Measurements from ENCODE around the gene GUCY2C. TPM values are rescaled to one million over a fixed set of nuclear protein-coding genes. Genes with fewer than 3 reads are reported as not detected.

Gene GUCY2C
- total and polyA plus RNA-seq, 2 experiments from 2014 or later: 0.05 TPM; not detected in 1

DNA sequence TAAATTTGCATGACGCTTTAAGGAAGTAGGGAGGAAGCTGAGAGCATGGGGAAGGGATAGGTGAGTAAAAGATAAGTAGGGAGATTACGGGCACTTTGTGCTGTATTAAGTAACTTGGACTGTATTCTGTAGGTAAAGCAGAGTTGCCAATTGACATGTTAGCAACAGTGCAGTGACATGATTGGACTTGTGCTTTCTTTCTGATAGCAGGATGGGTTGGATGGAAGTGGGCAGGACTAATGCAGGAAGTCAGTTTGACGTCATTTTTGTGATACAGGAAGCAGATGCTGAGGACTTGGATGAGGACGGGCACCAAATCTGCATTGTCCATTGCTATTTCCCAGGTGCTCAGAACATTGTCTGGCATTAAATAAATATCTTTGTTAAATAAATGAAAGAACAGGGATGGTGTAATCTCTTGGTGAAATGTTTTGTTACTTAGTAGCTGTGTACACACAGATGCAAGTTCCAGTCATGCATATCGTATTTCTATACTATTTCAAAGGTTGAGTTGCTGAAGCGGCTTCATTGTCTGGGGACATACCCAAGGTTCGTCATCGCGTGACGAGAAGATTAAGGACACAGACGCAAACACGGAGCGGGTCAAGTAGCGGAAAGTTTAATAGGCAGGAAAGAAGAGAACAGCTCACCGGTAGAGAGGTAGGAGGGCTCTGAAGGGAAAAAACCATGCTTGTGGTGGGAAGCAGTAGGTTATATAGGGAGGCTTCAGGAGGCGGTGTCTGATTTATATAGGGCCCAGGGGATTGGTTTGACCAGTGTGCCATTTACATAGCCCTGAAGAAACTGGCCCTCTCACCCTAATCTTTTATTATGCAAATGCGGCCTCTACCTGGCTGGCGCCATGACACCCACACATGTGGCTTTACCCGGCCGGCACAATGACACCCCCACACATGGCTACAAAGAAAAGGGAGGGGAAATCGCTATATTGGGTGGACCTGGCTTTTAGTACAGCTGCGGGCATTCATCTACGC lies 30.7 kb downstream of the GUCY2C start:
- no peaks in the 10 kb centered on the region for H3K36me3 ChIP-seq

DNA sequence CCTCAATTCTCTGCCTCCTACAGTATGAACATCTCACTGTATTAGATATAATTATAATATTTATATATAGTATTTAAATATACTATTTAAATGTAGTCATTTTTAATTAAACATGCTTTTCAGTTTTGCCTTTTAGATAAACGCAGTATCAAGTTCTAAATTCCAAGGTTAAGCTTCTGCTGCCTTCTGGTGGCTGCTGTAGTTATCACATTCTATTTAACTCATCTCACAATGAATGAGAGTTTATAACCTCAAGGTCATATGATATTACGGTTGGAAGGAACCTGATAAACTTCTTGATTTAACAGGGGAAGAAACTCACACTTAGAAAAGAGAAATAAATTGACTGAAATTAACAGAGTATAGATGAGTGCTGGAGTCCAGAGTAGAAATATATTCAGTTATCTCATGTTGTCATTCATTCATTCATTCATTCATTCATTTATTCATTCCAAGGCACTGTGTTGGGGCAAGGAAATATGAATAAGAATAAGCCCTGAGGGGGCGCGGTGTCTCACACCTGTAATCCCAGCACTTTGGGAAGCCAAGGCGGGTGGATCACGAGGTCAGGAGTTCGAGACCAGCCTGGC lies 31.9 kb downstream of the GUCY2C start:
- Histone ChIP-seq H3K4me1 (ENCODE audit: low read depth) (no peaks in the 10 kb centered on the region), H3K9me3 (ENCODE audit: low read depth) (no peaks in the 10 kb centered on the region), H3K27ac (no peak overlapping the region), H3K27me3 (no peaks in the 10 kb centered on the region), H3K4me3 (no peak overlapping the region), H3K36me3 (no peaks in the 10 kb centered on the region)
- peak; percentile 51 to 61 for DNase-seq (ENCODE audit: low read depth in 1 of 2, low spot score in 1 of 2)
- TF ChIP-seq, protein P1, sequence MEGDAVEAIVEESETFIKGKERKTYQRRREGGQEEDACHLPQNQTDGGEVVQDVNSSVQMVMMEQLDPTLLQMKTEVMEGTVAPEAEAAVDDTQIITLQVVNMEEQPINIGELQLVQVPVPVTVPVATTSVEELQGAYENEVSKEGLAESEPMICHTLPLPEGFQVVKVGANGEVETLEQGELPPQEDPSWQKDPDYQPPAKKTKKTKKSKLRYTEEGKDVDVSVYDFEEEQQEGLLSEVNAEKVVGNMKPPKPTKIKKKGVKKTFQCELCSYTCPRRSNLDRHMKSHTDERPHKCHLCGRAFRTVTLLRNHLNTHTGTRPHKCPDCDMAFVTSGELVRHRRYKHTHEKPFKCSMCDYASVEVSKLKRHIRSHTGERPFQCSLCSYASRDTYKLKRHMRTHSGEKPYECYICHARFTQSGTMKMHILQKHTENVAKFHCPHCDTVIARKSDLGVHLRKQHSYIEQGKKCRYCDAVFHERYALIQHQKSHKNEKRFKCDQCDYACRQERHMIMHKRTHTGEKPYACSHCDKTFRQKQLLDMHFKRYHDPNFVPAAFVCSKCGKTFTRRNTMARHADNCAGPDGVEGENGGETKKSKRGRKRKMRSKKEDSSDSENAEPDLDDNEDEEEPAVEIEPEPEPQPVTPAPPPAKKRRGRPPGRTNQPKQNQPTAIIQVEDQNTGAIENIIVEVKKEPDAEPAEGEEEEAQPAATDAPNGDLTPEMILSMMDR (IDR thresholded peaks at IDR 0.05; ENCODE audit: low read depth, low read length): peak; percentile 62

More for the DNA sequence above, 30.7 kb downstream of the GUCY2C start:
- Histone ChIP-seq H3K4me1 (ENCODE audit: low read depth) (no peaks in the 10 kb centered on the region), H3K27ac (no peak overlapping the region), H3K9me3 (ENCODE audit: low read depth) (no peaks in the 10 kb centered on the region), H3K27me3 (no peaks in the 10 kb centered on the region), H3K4me3 (no peak overlapping the region)
- DNase-seq (ENCODE audit: low read depth in 1 of 2, low spot score in 1 of 2): no peak
- TF ChIP-seq, protein P1 (IDR thresholded peaks at IDR 0.05; ENCODE audit: low read depth, low read length): no peak

DNA sequence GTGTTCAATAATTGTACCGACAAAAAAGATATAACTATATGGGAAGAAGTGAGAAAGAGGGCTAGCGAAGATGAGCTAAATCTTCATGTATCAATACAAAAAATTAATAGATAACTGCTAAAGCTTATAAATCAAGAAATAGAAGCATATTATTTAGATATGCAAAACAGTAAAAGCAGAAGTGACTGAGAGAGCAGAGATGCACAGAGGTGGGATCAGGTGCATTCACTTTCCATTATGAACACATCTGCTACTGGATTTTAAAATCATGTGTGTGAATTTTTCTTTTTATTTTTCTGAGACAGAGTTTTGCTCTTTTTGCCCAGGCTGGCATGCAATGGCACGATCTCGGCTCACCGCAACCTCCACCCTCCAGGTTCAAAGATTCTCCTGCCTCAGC lies 33.4 kb downstream of the GUCY2C start:
- no peak overlapping the region for H3K27ac ChIP-seq
- no peaks in the 10 kb centered on the region for H3K36me3 ChIP-seq
- no peak overlapping the region for H3K4me3 ChIP-seq
- H3K9me3 ChIP-seq (ENCODE audit: low read depth): no peaks in the 10 kb centered on the region
- no peak for DNase-seq (ENCODE audit: low read depth in 1 of 2, low spot score in 1 of 2)
- H3K27me3 ChIP-seq: no peaks in the 10 kb centered on the region
- no peaks in the 10 kb centered on the region for H3K4me1 ChIP-seq (ENCODE audit: low read depth)
- TF ChIP-seq, protein P1 (IDR thresholded peaks at IDR 0.05; ENCODE audit: low read depth, low read length): no peak

DNA sequence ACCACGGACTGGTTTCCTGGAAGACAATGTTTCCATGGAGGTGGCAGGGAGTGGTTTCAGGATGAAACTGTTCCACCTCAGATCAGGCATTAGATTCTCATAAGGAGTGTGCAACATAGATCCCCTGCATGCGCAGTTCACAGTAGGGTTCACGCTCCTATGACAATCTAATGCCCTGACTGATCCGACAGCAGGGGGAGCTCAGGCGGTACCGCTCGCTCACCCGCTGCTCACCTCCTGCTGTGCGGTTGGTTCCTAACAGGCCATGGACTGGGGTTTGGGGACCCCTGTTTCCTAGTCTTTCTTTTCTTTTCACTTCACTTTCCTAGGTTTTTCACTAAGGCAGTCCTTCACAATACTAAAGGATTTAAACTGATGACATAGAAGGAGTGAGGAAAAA lies 39.6 kb downstream of the GUCY2C start:
- H3K4me3 ChIP-seq: no peak overlapping the region
- no peaks in the 10 kb centered on the region for H3K4me1 ChIP-seq (ENCODE audit: low read depth)
- no peak for DNase-seq (ENCODE audit: low read depth in 1 of 2, low spot score in 1 of 2)
- TF ChIP-seq, protein P1 (IDR thresholded peaks at IDR 0.05; ENCODE audit: low read depth, low read length): no peak
- H3K36me3 ChIP-seq: no peaks in the 10 kb centered on the region
- H3K27ac ChIP-seq: no peak overlapping the region
- no peaks in the 10 kb centered on the region for H3K9me3 ChIP-seq (ENCODE audit: low read depth)
- H3K27me3 ChIP-seq: no peaks in the 10 kb centered on the region

DNA sequence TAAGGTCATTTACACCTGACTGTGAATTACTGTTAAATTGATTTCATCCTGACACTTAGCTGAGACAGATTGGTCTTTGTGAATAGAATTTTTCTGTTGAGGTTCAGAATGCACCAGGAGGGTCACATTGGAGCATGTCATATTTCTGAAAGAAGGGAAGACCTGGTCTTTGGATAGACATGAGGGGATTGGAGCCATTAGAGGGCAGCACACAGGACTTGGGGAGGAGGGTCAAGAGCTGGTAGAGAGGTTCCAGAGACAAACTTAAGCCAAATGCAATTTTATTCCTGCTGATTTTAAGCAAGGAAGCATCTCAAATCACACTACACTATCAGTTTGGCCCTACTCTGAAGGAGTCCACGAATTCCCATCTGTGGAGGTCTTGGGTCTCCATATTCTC lies 41.1 kb downstream of the GUCY2C start:
- Histone ChIP-seq H3K4me1 (ENCODE audit: low read depth) (no peaks in the 10 kb centered on the region), H3K27me3 (no peaks in the 10 kb centered on the region), H3K36me3 (no peaks in the 10 kb centered on the region), H3K4me3 (no peak overlapping the region), H3K9me3 (ENCODE audit: low read depth) (no peaks in the 10 kb centered on the region), H3K27ac (no peak overlapping the region)
- DNase-seq (ENCODE audit: low read depth in 1 of 2, low spot score in 1 of 2): no peak
- TF ChIP-seq, protein P1 (IDR thresholded peaks at IDR 0.05; ENCODE audit: low read depth, low read length): no peak

All from cardiac muscle cell (in vitro differentiated cells and primary cell).